HepG2 (cell line): ENCODE results near the gene MEPCE. TPM values are rescaled to one million over a fixed set of nuclear protein-coding genes. Genes with fewer than 3 reads are reported as not detected.

Experiments
- ATAC-seq: fragments of 200-7000 bp; cut with Tn5 transposase; 3 replicates; pipeline ENCODE4 v1.9.1; 2020; ENCODE audit warnings: mild to moderate bottlenecking, moderate library complexity
- BruUV-seq: library from RNA; stranded (reverse); fragments of 400-500 nt; replicated peaks from 2 replicates; lab custom pipeline; 2021; lab: Mats Ljungman, UMichigan
- CTCF ChIA-PET: fragments of 300-600 bp; formaldehyde crosslinking; extraction: SDS; loops from one replicate; lab custom pipeline; 2021; ENCODE audit warnings: low total read pairs, inconsistent platforms, low intra/inter-chr PET ratio; lab: Yijun Ruan, JAX
- POLR2A ChIA-PET: fragments of 350-600 bp; sonication (Branson Sonifier 250); formaldehyde crosslinking; loops from one replicate; lab custom pipeline; 2020; ENCODE audit warnings: antibody characterized with exemption, inconsistent platforms; lab: Yijun Ruan, JAX
- DNase-seq: peaks from one replicate; pipeline ENCODE4 v3.0.0-alpha.2; 2015; ENCODE audit warnings: low spot score
- FAIRE-seq: peaks from 3 replicates; lab custom pipeline; 2011; peaks lifted over from hg19 to GRCh38; lab: Jason Lieb, UNC
- H2AFZ ChIP-seq: one replicate; pipeline ENCODE4 v1.6.1; 2011; ENCODE audit warnings: low read length, inconsistent platforms
- H3K27ac ChIP-seq: fragments of 300-600 bp; 3 replicates; pipeline ENCODE4 v1.8.0; 2011; ENCODE audit warnings: mixed run types, mild to moderate bottlenecking, mixed read lengths, low read length, inconsistent platforms; ENCODE audit not compliant: insufficient read depth; ENCODE audit errors: extremely low read length
- H3K27me3 ChIP-seq, 2 experiments: fragments of 200-600 bp in 1 of 2; 2 replicates in 1 of 2; 3 replicates in 1 of 2; pipeline versions ENCODE4 v1.6.0 to v1.8.0; 2011; ENCODE audit warnings: low read length in 2 of 2, mild to moderate bottlenecking in 2 of 2, moderate library complexity in 2 of 2, inconsistent platforms in 1 of 2; ENCODE audit not compliant: insufficient read depth in 2 of 2, control insufficient read depth in 1 of 2
- H3K36me3 ChIP-seq, 2 experiments: fragments of 200-600 bp in 1 of 2; replicated peaks in 1 of 2; 2 replicates in 1 of 2; 3 replicates in 1 of 2; pipeline versions ENCODE4 v1.5.1 to v1.8.0; 2011; ENCODE audit warnings: low read length in 2 of 2, inconsistent platforms in 1 of 2; ENCODE audit not compliant: insufficient read depth in 2 of 2, control insufficient read depth in 1 of 2
- H3K4me1 ChIP-seq: 2 replicates; pipeline ENCODE4 v1.5.1; 2012; ENCODE audit warnings: low read length, inconsistent platforms; ENCODE audit not compliant: insufficient read depth
- H3K4me2 ChIP-seq: 2 replicates; pipeline ENCODE4 v1.6.0; 2011; ENCODE audit warnings: low read depth, low read length, inconsistent platforms
- H3K4me3 ChIP-seq, 3 experiments: fragments of 200-600 bp in 1 of 3; sonication (generic), shearing (Covaris generic) in 1 of 3; replicated peaks in 1 of 3; 2 replicates each; pipeline ENCODE4 v1.5.1; 2011 to 2016; ENCODE audit warnings: low read length in 3 of 3, inconsistent platforms in 2 of 3, low read depth in 2 of 3, mild to moderate bottlenecking in 2 of 3, control low read depth in 1 of 3, mixed read lengths in 1 of 3; ENCODE audit not compliant: insufficient read depth in 1 of 3
- H3K79me2 ChIP-seq: one replicate; pipeline ENCODE4 v1.6.1; 2011; ENCODE audit warnings: low read length, inconsistent platforms; ENCODE audit not compliant: insufficient read depth
- H3K9ac ChIP-seq: 2 replicates; pipeline ENCODE4 v1.6.0; 2011; ENCODE audit warnings: mild to moderate bottlenecking, low read depth, low read length, inconsistent platforms; ENCODE audit not compliant: insufficient read depth
- H3K9me3 ChIP-seq: 2 replicates; pipeline ENCODE4 v1.5.1; 2012; ENCODE audit warnings: mild to moderate bottlenecking, low read length
- H4K20me1 ChIP-seq: 2 replicates; pipeline ENCODE4 v1.6.0; 2011; ENCODE audit warnings: inconsistent platforms, mild to moderate bottlenecking, low read length, moderate library complexity; ENCODE audit not compliant: insufficient read depth
- ARID2 ChIP-seq: sonication (generic); formaldehyde crosslinking; IDR thresholded peaks from 2 replicates; pipeline ENCODE4 v1.8.1; 2022; ENCODE audit warnings: mild to moderate bottlenecking, missing genetic modification reagents, borderline replicate concordance
- CREB1 ChIP-seq, 2 experiments: fragments of 450-650 bp in 1 of 2; IDR thresholded peaks; 2 replicates each; pipeline ENCODE4 v1.6.1; 2016 to 2017; ENCODE audit warnings: control low read depth in 1 of 2, mild to moderate bottlenecking in 1 of 2, missing compliant biosample characterization in 1 of 2, missing genetic modification characterization in 1 of 2
- GPN1 ChIP-seq: sonication (generic); formaldehyde crosslinking; IDR thresholded peaks from 2 replicates; pipeline ENCODE4 v1.5.1; 2020; ENCODE audit warnings: missing genetic modification reagents, borderline replicate concordance
- HMG20B ChIP-seq: conservative IDR thresholded peaks from 2 replicates; pipeline ENCODE4 v1.6.1; 2016; ENCODE audit warnings: missing genetic modification reagents, missing compliant biosample characterization
- HOXA7 ChIP-seq: sonication (generic); formaldehyde crosslinking; IDR thresholded peaks from 2 replicates; pipeline ENCODE4 v1.8.1; 2022; ENCODE audit warnings: mild to moderate bottlenecking, missing genetic modification reagents, moderate library complexity
- KDM1A ChIP-seq: IDR thresholded peaks from 2 replicates; pipeline ENCODE4 v1.6.1; 2016; ENCODE audit warnings: missing compliant biosample characterization
- KMT2B ChIP-seq: IDR thresholded peaks from 2 replicates; pipeline ENCODE4 v1.6.1; 2016; ENCODE audit warnings: missing genetic modification reagents, missing compliant biosample characterization
- MEIS2 ChIP-seq: sonication (generic); formaldehyde crosslinking; IDR thresholded peaks from 2 replicates; pipeline ENCODE4 v1.9.0; 2021; ENCODE audit warnings: mild to moderate bottlenecking, missing genetic modification reagents
- NAIF1 ChIP-seq: sonication (generic); formaldehyde crosslinking; IDR thresholded peaks from 2 replicates; pipeline ENCODE4 v1.5.0; 2020; ENCODE audit warnings: mild to moderate bottlenecking, missing genetic modification reagents, borderline replicate concordance
- NFKB2 ChIP-seq: sonication (generic); formaldehyde crosslinking; IDR thresholded peaks from 2 replicates; pipeline ENCODE4 v1.4.0; 2020; ENCODE audit warnings: missing genetic modification reagents, borderline replicate concordance
- SIN3B ChIP-seq: fragments of 150-350 bp; IDR thresholded peaks from 2 replicates; pipeline ENCODE4 v1.6.1; 2014; ENCODE audit warnings: low read length
- SKI ChIP-seq: fragments of 450-650 bp; IDR thresholded peaks from one replicate; pipeline ENCODE4 v1.6.1; 2018; ENCODE audit warnings: mild to moderate bottlenecking; ENCODE audit not compliant: partially characterized antibody
- SMC3 ChIP-seq: IDR thresholded peaks from 2 replicates; pipeline ENCODE4 v1.6.1; 2011; ENCODE audit warnings: low read length, improper control_type of control experiment
- TSC22D2 ChIP-seq: sonication (generic); formaldehyde crosslinking; IDR thresholded peaks from 2 replicates; pipeline ENCODE4 v1.5.1; 2020; ENCODE audit warnings: missing genetic modification reagents, mild to moderate bottlenecking, borderline replicate concordance
- ZBTB44 ChIP-seq: sonication (generic); formaldehyde crosslinking; IDR thresholded peaks from 2 replicates; pipeline ENCODE4 v1.4.0; 2020; ENCODE audit warnings: missing genetic modification reagents
- ZNF235 ChIP-seq: sonication (generic); formaldehyde crosslinking; IDR thresholded peaks from 2 replicates; pipeline ENCODE4 v1.8.1; 2023; ENCODE audit warnings: mild to moderate bottlenecking, missing genetic modification reagents, borderline replicate concordance
- ZNF569 ChIP-seq: sonication (generic); formaldehyde crosslinking; IDR thresholded peaks from 2 replicates; pipeline ENCODE4 v1.5.0; 2020; ENCODE audit warnings: mild to moderate bottlenecking, missing genetic modification reagents, moderate library complexity, borderline replicate concordance
- ZNF607 ChIP-seq: sonication (generic); formaldehyde crosslinking; IDR thresholded peaks from 2 replicates; pipeline ENCODE4 v1.5.1; 2020; ENCODE audit warnings: missing genetic modification reagents, mild to moderate bottlenecking, borderline replicate concordance
- ZNF782 ChIP-seq: sonication (generic); formaldehyde crosslinking; IDR thresholded peaks from 2 replicates; pipeline ENCODE4 v1.4.0; 2020; ENCODE audit warnings: missing genetic modification reagents, mild to moderate bottlenecking, borderline replicate concordance
- WGBS: methylation state at CpG from one replicate; pipeline ENCODE4 v1.1.6; 2017; ENCODE audit warnings: low lambda C conversion rate; 5-methylcytosine and 5-hydroxymethylcytosine counted together
- in situ Hi-C: cut with HindIII; loops from 2 replicates; pipeline ENCODE4 v1.10.0; 2017; ENCODE audit warnings: low pct_unique_long_range_greater_than_20kb; ENCODE audit not compliant: extremely low pct_ligation_motif_present
- intact Hi-C: fragments of 100-400 bp; cut with micrococcal nuclease; formaldehyde crosslinking; loops from one replicate; pipeline ENCODE4 v1.10.0; 2022; ENCODE audit not compliant: unreplicated experiment
- polyA plus RNA-seq, 8 experiments: library from polyadenylated mRNA; depleted of rRNA in 3 of 8; stranded (reverse) in 7 of 8; unstranded in 1 of 8; fragments of >200 nt; fragmentation: Illumina TruSeq in 4 of 8; extraction: Trizol in 4 of 8; gene quantifications; 2 replicates each; pipeline versions ENCODE4 v1.2.1 to v1.2.3, GENCODE V29; 2011 to 2016; ENCODE audit warnings: low read depth in 4 of 8, missing spikeins in 1 of 8, mixed read lengths in 1 of 8; ENCODE audit not compliant: insufficient read depth in 1 of 8
- total RNA-seq, 5 experiments: library from RNA; depleted of rRNA; stranded (reverse); fragments of >200 nt; fragmentation: Illumina TruSeq; extraction: Trizol; gene quantifications; 2 replicates each; pipeline ENCODE4 v1.2.3, GENCODE V29; 2016; ENCODE audit warnings: low read depth in 1 of 5
- TF ChIP-seq, protein P1 (sequence below): sonication (generic); formaldehyde crosslinking; IDR thresholded peaks from 2 replicates; pipeline ENCODE4 v1.4.0; 2020; ENCODE audit warnings: mild to moderate bottlenecking, missing genetic modification reagents

The MEPCE gene
- total and polyA plus RNA-seq, 2 of the 13 experiments (the other 11 are each of a cell fraction or from before 2014, with no cell fraction given): 12.3 to 26.0 TPM

DNA sequence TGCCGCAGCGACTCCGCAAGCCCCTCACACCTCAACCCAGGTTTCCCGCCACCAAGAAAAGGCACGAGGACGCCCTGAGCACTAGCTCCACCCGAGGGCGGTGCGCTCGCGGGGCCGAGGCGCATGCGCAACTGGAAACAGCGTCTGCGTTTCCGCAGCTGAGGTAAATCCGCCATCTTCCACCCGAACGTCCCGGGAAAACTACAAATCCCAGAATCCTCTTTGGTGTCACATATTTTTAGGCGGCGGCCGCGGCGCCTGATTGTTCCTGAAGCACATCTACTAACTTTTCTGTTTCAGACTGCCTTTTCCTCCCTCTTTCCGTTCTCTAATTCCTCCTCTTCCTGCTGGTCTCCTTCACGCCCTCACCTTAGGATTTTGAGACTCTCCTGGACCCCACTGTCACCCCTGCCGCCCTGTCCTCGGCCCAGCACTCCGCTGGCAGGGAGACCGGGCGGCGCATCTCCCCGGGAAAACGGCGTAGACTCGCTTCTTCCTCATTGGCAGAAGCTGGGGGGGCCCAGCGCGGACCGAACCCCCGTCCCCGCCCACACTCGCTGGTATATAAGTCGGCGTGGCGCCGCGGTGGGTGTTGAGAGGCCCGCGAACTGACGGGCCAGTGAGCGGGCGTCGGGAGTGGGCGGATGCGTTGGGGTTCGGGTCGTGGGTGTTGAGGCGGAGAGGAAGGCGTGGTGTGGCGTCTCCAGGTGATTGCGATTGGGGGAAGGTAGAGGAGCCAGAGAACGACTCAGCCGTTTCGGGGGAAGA lies 1.2 kb upstream of the MEPCE start, which contains the start of gene ZCWPW1:
TSS of gene ZCWPW1 (minus strand) at position 505 of the 768 bp plus-strand sequence. CDS start 8,054 bp downstream, outside the sequence.
- CTCF ChIA-PET: interaction anchor here (1.2 kb wide), 1 partner anchor 22 kb away, joined by 3 read pairs; no protein-coding TSS in a partner anchor
- TF ChIP-seq KDM1A (no peak), SIN3B (no peak), SMC3 (no peak), ZNF782 (peak; percentile 89), TSC22D2 (CRISPR knock-in tag) (0 out of 2 replicates have a peak, but pooled peaks have one; percentile 86), ZNF569 (CRISPR knock-in tag) (0 out of 2 replicates have a peak, but pooled peaks have one; percentile 45), NFKB2 (CRISPR knock-in tag) (peak; percentile 79), SKI (peak; percentile 11), NAIF1 (0 out of 2 replicates have a peak, but pooled peaks have one; percentile 14), ZBTB44 (CRISPR knock-in tag) (peak; percentile 57; the same call in 1 of the 2 replicates), GPN1 (CRISPR knock-in tag) (peak; percentile 76; the same call in 1 of the 2 replicates), KMT2B (CRISPR knock-in tag) (peak; percentile 51; the same call in 1 of the 2 replicates), HMG20B (CRISPR knock-in tag) (no peak), HOXA7 (no peak), CREB1 (IDR thresholded peaks at IDR 0.05) (peak; percentile 51), CREB1 (CRISPR knock-in tag; IDR thresholded peaks at IDR 0.05) (peak; percentile 84), ZNF235 (CRISPR knock-in tag) (peak; percentile 34; the same call in 1 of the 2 replicates), ZNF607 (CRISPR knock-in tag) (peak; percentile 73), MEIS2 (CRISPR knock-in tag) (peak; percentile 71; the same call in 1 of the 2 replicates), ARID2 (CRISPR knock-in tag) (0 out of 2 replicates have a peak, but pooled peaks have one; percentile 60)
- TF ChIP-seq, protein P1, sequence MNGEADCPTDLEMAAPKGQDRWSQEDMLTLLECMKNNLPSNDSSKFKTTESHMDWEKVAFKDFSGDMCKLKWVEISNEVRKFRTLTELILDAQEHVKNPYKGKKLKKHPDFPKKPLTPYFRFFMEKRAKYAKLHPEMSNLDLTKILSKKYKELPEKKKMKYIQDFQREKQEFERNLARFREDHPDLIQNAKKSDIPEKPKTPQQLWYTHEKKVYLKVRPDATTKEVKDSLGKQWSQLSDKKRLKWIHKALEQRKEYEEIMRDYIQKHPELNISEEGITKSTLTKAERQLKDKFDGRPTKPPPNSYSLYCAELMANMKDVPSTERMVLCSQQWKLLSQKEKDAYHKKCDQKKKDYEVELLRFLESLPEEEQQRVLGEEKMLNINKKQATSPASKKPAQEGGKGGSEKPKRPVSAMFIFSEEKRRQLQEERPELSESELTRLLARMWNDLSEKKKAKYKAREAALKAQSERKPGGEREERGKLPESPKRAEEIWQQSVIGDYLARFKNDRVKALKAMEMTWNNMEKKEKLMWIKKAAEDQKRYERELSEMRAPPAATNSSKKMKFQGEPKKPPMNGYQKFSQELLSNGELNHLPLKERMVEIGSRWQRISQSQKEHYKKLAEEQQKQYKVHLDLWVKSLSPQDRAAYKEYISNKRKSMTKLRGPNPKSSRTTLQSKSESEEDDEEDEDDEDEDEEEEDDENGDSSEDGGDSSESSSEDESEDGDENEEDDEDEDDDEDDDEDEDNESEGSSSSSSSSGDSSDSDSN (CRISPR knock-in tag): peak; percentile 71

More for the DNA sequence above, 1.2 kb upstream of the MEPCE start, which contains the start of gene ZCWPW1:
- peak within 1 kb of the TSS; percentile 94 for H3K4me2 ChIP-seq
- H2AFZ ChIP-seq: peak within 1 kb of the TSS; percentile 31
- DNase-seq (peak; percentile 91), ATAC-seq (peak; percentile 67), FAIRE-seq (peak; percentile 84)
- in situ Hi-C loops (no loop called here), intact Hi-C loops (loop anchor here (2.0 kb wide), 1 partner anchor 16 kb away; no protein-coding TSS in a partner anchor)
- no peaks in the 10 kb centered on the region for H3K9me3 ChIP-seq
- peaks cover 23% of the 10 kb centered on the region for H3K79me2 ChIP-seq
- under 1% methylated on average over 33 of the region's 66 CpGs for WGBS
- peaks cover 3 to 21% of the 10 kb centered on the region in 2 experiments; a peak in 4 of 5 replicates for H3K36me3 ChIP-seq
- peak within 1 kb of the TSS; percentile 75 to 87 (median 83) for H3K4me3 ChIP-seq
- TSS peak; percentile 78 for BruUV-seq
- POLR2A ChIA-PET: interaction anchor here (0.6 to 4.8 kb wide), 47 partner anchors 8 to 774 kb away, joined by 3 to 199 read pairs (median 5); partner anchors contain the start of genes AGFG2, AP4M1, FBXO24 and LAMTOR4
- H4K20me1 ChIP-seq: no peaks in the 10 kb centered on the region; the same call in 1 of the 2 replicates
- peaks cover 37% of the 10 kb centered on the region for H3K4me1 ChIP-seq
- no peaks in the 10 kb centered on the region; a peak in 1 of 5 replicates for H3K27me3 ChIP-seq
- H3K9ac ChIP-seq: peak within 1 kb of the TSS; percentile 98
- peak within 1 kb of the TSS; percentile 98 for H3K27ac ChIP-seq
